HG03103 (cell line): Measurements from ENCODE around the gene ARHGAP8.

Experiments used
- ATAC-seq: cut with Tn5 transposase; IDR thresholded peaks from one replicate; pipeline ENCODE4 v1.9.1; 2021; ENCODE audit warnings: low read depth; ENCODE audit not compliant: unreplicated experiment

The ARHGAP8 gene

GRCh38 chr22:44821741-44822475, 69.5 kb downstream of the ARHGAP8 start:
- no peak for ATAC-seq

- no peak for ATAC-seq
Observed at GRCh38 chr22:44822534-44822933, 70.2 kb downstream of the ARHGAP8 start.

- ATAC-seq: no peak
Observed at GRCh38 chr22:44823396-44823795, 71.0 kb downstream of the ARHGAP8 start.

DNA sequence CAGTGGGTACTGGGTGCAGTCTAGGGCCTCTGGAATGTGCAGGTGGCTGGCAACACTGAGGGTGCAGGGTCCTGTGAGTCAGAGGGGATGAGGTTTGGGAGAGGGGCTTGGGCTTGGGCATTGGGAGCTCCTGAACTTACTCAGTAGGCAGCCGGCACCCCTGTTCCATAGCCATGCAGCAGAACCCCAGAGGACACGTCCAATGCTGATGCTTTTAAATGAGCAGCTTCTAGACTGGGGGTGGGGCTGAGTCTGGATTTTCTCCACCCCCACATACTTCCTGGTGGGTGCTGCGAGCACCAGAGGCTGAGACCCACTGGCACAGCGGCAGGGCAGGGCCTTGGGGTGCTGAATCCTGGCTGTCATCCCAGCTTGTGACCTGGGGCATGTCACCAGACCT, 71.4 kb downstream of the ARHGAP8 start:
- no peak for ATAC-seq

GRCh38 chr22:44824271-44824670, 71.9 kb downstream of the ARHGAP8 start:
- ATAC-seq: no peak

DNA sequence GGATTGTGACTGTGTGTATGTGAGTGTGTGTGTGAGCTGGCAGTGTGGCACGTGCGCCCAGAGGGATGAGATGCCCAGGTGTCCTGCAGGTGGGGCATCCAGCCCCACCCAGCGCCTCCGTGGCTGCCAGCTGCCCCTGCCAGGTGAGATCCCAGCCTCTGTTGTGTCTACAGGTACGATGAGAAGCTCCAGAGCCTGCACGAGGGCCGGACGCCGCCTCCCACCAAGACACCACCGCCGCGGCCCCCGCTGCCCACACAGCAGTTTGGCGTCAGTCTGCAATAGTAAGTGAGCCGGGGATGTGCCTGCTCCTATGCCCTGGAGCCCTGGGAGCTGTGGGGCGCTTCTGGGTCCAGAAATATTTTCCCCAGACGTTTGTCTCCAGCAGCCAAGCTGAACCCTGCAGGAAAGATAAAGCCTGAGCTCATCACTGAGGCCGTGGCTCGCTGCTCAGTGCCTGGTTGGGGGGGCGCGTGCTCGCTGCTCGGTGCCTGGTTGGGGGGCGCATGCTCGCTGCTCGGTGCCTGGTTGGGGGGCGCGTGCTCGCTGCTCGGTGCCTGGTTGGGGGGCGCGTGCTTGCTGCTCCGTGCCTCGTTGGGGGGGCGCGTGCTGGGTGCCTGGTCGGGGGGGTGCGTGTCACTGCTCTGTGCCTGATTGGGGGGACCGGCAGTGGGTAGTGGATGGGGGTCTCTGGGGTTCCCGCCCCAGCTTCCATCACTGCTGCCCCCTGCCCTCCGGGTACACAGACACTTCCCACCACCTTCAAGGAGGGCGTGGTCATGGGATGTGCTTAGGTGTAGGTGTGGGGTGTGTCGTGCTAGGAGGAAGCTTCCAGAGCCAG, 73.2 kb downstream of the ARHGAP8 start:
- ATAC-seq: no peak

GRCh38 chr22:44827666-44828190, 75.4 kb downstream of the ARHGAP8 start:
- no peak for ATAC-seq

- ATAC-seq: no peak
Observed at GRCh38 chr22:44828193-44828592, 75.8 kb downstream of the ARHGAP8 start.

- ATAC-seq: no peak
Observed at GRCh38 chr22:44831885-44832284, 79.5 kb downstream of the ARHGAP8 start.

- ATAC-seq: no peak
Observed at GRCh38 chr22:44834065-44834464, 81.7 kb downstream of the ARHGAP8 start.

DNA sequence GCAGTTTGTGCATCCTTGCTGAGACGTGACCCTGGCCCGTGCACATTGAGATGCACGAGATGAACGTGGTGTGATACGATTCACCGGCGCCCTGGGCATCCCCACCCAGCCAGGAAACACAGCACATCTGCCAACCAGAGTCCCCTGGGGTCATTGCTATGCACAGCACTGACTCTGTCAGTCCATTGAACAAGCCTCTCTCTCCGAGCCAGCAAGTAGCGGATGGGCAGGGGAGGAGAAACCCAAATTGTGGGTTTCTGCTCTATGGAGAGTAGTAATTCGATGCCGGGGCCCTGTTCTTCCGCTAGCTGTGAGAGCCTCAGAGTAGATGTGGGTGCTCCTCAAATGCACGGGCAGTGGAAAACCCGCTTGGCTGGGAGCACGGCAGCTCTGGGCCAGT, 85.1 kb downstream of the ARHGAP8 start:
- ATAC-seq: no peak

GRCh38 chr22:44838316-44839016, 86.1 kb downstream of the ARHGAP8 start:
- ATAC-seq: no peak

DNA sequence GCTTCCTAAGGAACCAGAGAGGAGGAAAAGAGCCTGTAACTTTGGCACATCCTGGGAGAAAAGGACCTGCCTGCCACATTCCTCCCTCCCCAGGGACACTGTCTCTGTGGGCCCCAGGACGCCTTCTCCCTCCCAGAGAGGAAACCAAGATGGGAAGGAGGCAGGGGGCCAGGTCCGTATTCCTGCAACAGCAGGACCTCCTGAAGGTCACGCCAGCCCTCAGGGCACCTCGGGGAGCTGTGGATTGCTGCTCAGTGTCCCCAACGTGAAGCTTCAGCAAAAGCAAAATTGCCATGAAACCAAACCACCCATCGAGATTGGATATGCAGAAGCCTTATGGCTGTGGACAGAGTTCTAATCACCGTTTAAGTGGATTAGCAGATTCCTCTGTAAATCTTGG, 86.7 kb downstream of the ARHGAP8 start:
- no peak for ATAC-seq

- ATAC-seq: no peak
Observed at GRCh38 chr22:44839721-44840120, 87.3 kb downstream of the ARHGAP8 start.

- no peak for ATAC-seq
Observed at GRCh38 chr22:44840611-44841322, 88.4 kb downstream of the ARHGAP8 start.

DNA sequence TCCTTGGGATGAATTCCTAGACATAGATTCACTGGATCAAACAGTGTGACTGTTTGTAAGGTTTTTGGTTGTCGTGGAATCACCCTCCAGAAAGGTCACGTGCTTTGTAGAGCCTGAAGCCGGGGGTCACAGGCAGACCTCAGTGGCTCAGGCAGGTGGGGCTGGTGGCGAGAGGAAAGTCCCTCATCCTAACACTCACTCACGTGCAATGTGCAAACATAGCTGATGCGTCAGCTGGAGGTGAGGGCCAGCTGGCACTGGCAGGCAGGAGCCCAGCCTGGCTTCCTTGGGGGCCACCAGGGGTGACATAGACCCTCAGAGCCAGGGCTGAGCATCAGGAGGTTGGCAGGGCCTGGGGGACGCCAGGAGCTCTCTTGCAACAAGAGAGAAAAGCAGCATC, 90.0 kb downstream of the ARHGAP8 start:
- no peak for ATAC-seq

DNA sequence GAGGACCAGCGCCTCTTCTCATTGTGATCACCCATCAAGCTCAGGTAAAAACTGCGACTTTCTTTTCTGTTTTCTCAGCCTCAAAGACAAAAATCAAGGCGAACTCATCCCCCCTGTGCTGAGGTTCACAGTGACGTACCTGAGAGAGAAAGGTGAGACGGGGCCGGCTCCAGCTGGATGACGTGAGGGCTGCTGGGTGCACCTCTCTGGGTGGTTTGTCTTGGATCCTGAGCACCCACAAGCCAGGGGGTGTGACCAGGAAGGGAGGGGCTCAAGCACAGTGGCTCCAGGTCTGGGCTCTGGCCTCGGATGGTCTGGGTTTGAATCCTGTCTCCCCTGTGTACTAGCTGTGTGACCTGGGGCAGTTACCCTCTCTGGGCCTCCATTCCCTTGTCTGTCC, 92.8 kb downstream of the ARHGAP8 start:
- no peak for ATAC-seq

DNA sequence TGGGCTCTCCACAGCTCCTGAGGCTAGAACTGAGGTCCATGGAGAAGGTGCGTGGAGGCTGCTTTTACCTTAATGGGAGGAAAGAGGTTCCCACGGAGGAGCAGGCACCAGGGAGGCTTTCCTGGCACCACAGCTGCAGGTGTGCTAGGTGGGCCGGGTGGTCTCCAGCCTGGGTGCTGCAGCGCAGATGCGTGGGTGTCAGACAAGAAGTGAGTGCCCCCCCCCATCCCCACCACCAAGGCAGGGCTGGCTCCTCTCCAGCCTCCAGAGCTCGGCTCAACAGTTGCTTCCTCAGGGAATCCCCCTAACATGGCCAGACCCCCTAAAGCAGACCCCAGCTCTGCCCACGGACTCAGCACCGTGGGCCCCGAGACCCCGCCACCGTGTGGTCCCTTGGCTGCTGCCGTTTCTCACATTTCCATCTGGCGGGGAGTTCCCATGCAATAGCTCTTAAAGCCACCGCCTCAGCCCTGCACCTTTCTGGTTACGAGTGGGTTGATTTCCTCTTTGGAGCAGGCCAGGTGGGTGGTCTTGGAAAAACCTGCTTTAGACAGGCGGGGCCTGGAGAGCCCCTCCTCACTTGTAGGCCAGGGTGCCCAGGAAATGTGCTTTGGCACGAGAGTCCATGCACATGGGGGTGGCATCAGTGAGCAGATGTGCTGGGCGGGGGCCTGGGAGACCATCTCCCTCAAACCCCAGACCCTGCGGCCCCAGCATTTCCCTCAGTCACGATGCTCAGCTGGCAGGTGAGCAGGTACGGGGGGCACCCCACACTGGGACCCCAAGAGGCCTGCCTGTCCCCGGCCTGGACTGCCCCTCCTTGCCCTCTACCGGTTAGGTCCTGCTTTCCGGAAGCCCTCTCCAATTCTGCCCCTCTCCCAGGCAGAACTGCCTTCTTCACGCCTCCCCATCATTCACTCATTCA, 93.7 kb downstream of the ARHGAP8 start:
- ATAC-seq: no peak

DNA sequence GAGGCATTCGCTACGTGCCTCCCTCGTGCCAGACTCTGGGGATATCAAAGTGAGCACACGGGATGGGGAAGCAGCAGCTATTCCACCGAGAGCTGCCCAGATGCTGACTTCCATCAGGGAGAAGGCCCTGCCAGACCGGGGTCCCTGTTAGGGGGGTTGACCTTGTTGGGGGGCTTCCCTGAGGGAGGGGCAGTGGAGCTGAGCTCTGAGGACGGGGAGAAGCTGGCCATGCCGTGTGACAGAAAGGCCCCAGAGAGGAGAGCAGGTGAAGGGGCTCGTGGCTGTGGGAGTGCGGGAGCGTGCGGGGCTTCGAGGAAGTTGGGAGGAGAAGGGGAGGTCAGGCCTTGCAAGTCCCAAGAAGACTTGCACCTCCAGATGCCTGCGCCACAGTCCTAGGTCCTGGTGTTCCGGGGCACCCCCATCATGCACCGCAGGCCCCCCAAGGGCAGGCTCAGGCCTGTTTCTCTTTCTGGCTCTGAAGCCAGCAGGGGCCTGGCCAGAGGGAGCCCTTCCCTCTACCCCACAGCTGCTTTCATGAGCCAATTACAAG, 94.4 kb downstream of the ARHGAP8 start:
- ATAC-seq: no peak
